Sciatic nerve (tissue), 2 donors: ENCODE measurements around the gene ZNF771. TPM values are rescaled to one million over a fixed set of nuclear protein-coding genes. Genes with fewer than 3 reads are reported as not detected.

ENCODE experiments used
- ATAC-seq: fragments of 200-7000 bp; cut with Tn5 transposase; one replicate; pipeline ENCODE4 v1.9.1; 2020; ENCODE audit warnings: mild to moderate bottlenecking, moderate library complexity
- DNase-seq: peaks from one replicate; pipeline ENCODE4 v3.0.0-alpha.2; 2020; ENCODE audit warnings: low spot score
- intact Hi-C: fragments of 100-400 bp; cut with DNase I; formaldehyde crosslinking; loops from one replicate; pipeline ENCODE4 v1.14.2; 2022
- total RNA-seq: library from RNA; stranded (reverse); fragmentation: NEBNext Ultra II Directional; extraction: Animal tissue kit (Norgen Biotek cat#: 25700); gene quantifications from one replicate; pipeline ENCODE4 v1.2.1, GENCODE V29; 2021
- donor health status: DM: no; HTN: no; CAD: no.
- donor health status: DM: no; HTN: no; CAD: no.

Gene ZNF771
- 7.5 TPM for total RNA-seq

DNA sequence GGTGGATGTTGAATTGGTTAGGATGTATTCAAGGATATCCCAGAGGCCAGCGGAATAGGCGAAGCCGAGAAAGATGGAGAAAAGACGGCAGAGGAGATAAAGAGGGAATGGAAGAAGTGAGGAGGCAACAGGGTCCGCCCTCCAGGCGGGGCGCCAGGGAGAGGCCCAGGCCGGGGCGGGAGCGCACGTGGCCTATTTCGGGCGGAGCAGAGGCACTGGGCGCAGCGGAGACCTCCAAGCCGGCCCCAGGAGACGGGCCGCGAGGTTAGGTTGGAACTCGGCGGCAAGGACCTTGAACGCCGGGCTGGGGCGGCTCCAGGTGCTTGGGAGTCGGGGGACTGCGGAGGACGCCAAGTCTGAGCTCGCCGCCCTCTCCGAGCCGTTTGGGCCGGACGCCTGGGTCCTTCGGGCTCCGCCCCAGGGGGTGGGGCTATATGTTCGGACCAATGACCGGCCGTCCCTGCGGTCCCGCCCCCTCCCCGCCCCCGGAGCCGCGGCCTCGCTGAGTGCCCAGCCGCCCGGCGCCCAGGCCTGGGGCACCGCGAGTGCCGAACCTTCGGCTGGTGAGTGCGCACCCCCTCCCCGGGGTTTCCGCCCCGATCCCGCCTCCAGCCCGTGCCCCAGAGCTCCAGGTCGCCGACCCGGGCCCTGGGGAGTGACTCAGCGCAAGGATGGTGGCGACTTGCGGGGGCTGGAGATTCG is at the start of gene ZNF771:
TSS of gene ZNF771 (plus strand) at position 505 of the 702 bp plus-strand sequence. CDS start 448 bp downstream, outside the sequence.
- ATAC-seq, result peak; percentile 97
- DNase-seq, result peak; percentile 97
- intact Hi-C loops, result loop anchor here (10.0 kb wide), 1 partner anchor 312 kb away; the partner anchor contains the start of genes TBX6 and YPEL3

DNA sequence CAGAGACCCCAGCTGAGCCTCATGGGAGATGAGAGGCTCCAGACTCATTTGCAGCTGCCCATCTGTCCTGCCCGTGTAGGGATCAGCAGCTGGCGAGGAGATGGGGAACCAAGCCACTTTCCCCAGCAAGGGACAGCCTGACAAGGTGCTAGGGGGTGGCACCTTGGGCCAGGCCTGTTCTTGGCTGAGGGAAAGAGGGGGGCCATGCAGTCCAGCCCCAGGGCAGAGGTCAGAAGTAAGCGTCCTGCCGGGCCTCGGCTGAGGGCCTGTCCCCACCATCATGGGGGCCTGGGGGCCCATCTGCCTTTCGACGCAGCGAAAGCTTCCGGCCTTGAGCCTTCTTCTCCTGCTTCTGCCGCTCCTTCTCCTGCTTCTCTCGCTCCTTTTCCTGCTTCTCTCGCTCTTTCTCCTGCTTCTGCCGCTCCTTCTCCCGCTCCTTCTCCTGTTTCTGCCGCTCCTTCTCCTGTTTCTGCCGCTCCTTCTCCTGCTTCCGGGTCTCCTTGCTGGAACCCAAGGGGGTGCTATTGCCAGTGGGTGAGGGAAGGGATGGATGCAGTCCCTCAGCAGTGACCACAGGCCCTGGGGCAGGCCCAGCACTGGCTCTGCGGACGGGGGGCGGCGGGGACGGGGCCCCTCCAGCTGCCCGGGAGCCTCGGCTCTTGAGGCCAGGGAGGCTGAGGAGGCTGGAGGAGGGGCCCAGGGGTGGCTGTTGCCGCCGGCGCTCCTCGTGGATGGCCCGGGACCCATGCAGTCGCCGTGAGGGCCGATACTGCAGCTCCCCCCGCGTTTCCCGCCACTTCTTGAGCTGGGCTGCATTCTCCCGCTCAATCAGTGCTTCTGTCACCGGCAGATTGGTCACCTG is 49.5 kb upstream of the ZNF771 start:
- intact Hi-C loops, result no loop called here
- ATAC-seq, result no peak
- no peak for DNase-seq

DNA sequence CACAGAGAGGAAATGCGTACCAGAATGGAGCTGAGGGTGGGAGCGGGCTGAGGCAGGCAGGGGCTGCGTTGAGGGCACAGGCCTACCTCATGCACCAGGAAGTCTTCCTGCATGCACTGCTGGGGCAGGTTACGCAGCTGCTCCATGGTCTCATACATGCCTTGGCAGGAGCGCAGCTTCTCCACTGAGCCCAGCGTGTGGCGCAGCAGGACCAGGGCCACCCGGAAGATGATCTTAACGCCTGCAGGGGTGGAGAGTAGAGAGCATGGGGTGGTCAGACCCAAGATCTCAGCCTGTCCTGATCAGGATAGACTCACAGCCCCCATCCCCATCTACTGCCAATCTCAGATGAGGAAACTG is 48.8 kb upstream of the ZNF771 start:
- ATAC-seq (no peak), DNase-seq (no peak)
- intact Hi-C loops, result no loop called here

DNA sequence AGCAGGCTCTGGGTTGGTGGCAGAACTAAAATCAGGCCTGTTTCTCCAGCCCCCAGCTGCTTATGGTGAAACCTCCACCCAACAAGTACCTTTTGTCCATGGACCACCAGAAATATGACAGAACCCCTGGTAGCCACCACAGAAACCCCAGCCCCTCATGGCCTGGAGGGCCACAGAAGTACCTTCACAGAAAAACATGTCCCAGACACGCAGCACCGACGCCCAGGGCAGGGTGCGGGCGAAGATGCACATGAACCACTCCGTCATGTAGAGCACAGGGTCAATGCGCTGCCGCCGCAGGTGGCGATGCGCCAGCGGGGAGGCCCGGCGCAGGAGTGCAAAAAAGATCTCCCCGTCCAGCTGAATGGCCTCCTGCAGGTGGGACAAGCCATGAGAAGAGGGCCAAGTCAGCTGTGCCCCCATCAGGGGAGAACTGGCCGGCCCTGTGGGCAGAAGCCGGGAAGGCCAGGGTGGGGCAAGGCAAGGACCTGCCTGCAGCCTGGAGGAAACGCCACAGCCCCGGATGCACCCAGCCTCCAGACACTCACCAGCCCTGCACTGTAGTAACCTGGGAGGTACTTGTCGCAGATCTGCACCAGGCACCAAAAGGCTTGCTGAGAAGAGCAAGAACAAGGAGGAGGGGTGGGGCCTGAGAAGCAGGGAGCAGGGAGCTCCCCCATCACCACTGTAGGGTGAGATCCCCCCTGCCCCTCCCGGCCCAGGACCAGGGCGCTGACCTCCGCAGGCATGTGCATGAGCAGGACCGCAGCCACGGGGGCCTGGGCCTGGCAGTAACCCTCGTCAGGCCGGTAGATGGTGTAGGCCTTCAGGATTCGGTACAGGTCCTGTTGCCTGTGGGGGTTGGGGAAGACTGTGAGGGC is 48.2 kb upstream of the ZNF771 start:
- intact Hi-C loops, result no loop called here
- DNase-seq (no peak), ATAC-seq (no peak)

DNA sequence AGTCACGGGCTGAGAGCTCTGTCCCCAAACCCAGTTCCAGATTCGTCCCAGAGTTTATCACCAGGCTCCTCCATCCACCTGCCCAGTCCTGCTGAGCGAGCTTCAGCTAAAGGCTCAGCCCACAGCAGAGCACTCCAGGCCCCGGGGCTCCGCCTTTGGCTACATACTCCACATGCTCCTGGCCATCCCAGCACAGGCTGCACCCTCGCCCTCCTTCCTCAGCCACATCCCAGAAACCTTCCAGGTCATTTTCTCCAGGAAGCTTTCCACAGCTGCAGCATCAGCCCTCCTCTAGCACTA is 47.6 kb upstream of the ZNF771 start:
- DNase-seq (no peak), ATAC-seq (no peak)
- intact Hi-C loops, result no loop called here

DNA sequence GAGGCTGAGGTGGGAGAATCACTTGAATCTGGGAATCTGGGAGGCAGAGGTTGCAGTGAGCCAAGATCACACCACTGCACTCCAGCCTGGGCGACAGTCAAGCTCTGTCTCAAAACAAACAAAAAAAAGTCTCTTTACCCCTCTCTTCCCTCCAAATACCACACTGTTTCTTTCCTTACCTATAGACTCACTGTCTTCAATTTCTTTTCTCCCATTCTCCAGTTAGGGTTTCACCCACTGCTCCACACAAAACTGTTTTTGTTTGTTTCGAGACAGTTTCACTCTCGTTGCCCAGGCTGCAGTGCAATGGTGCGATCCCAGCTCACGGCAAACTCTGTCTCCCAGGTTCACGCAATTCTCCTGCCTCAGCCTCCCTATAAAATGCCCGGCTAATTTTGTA is 46.2 kb upstream of the ZNF771 start:
- intact Hi-C loops, result no loop called here
- no peak for DNase-seq
- no peak for ATAC-seq

DNA sequence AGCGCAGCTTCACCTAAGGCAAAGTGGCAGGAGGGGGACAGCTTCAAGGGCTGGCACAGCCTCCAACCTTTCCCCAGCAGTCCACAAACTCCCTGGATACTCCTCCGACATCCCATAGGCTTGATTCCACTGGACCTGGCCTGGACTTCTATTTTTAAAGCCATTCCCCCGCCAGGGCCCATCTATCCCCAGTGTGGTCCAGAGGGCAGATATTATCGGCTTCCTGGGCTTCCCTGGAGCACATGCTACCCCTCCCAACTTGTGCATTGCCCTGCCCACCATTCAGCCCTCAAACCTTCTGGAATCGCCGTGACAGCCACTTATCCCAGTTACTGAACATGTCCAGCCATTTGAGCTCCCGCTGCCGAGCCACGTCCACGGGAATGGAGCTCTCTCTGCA is 42.2 kb upstream of the ZNF771 start:
- DNase-seq, result no peak
- intact Hi-C loops, result no loop called here
- no peak for ATAC-seq

DNA sequence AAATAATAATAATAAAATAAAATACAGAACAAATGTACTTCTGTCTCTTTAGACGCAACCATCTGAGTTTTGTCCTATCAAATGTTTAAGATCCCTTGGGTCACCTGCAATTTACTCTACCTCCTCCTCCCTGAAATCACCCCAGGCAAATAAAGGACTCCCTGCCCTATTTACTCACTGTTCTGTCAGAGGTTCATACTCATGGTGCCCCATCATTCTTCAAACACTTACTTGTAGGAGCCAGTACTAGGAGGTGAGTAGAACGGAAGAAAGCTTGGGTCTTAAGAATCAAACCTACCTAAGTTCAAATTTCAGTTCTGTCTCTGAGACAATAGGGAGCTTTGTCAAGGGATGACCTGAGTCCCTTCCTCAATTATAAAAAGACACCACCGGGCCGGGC is 40.9 kb upstream of the ZNF771 start:
- DNase-seq, result no peak
- no peak for ATAC-seq
- intact Hi-C loops, result no loop called here

DNA sequence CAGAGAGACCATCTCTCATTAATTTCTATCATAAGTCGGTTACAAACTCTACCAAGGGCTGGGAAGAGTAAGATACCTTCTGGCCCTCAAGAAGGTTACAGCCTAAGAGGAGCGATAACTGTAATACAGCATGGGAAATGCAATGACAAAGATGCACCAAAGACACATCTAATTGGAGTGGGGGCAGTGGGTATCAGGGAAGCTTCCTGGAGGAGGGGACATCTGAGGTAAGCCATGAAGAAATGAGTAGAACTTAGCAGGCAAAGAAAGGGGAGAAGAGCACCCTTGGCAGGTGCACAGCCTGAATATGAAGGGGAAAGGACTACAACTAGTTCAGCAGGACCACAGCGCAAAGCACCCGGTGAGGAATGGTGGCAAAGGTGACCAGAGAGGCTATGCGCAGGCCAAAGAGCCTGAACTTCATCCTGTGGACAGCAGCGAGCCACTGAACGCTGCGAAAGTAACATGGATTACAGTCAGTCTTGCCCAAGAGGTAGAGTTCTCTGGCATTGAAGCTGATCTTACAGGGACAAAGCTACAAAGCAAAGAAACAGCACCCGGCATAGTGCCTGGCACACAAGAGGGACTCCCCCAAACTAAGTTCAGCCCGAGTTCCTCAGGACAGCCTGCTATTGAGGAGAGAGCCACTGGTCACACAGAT is 39.9 kb upstream of the ZNF771 start:
- ATAC-seq (no peak), DNase-seq (no peak)
- intact Hi-C loops, result no loop called here

DNA sequence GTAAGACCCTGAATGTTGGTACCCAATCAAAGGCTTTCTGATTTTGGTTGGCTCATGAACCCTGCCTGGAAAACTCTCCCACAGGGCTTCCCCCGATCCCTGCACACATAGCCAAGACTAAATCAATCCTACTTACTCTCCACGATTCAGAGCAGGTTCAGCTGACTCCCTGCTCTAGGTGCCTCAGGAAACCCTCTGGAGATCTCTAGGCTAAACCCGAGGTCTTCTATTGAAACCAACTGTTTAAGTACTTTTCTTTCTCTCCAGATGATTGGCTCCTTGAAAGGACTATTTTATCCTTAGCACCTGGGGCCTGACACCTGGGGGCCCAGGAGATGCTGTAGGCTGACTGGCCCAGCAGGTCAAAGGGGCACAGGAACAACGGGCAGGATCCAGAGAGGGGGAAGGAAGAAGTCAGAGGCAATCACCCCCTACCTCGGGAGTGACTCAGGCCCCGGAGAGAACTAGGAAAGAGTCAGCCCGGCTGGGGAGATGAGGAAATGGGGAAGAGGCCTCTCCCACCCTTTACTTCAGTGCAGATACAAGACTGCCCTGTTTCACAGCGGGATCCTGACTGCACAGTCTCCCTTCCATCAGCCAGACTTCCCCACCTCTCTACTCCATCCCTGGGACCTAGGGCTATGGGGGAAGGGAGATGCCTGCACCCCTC is 39.1 kb upstream of the ZNF771 start:
- DNase-seq (no peak), ATAC-seq (no peak)
- intact Hi-C loops, result no loop called here

DNA sequence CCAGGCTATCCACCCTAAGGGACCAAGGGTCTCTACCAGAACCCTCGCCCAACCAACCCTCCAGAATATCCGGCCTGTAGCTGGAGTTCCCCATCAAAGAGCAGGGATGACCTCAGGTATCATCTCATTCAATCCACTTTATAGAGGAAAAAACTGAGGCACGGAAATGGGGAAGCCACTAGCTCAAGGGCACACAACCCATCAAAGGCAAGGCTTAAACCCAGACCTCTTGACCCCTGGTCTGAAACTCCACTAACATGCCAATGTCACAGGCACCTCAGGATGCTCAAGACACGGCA is 38.7 kb upstream of the ZNF771 start:
- ATAC-seq, result no peak
- DNase-seq, result no peak
- intact Hi-C loops, result no loop called here

DNA sequence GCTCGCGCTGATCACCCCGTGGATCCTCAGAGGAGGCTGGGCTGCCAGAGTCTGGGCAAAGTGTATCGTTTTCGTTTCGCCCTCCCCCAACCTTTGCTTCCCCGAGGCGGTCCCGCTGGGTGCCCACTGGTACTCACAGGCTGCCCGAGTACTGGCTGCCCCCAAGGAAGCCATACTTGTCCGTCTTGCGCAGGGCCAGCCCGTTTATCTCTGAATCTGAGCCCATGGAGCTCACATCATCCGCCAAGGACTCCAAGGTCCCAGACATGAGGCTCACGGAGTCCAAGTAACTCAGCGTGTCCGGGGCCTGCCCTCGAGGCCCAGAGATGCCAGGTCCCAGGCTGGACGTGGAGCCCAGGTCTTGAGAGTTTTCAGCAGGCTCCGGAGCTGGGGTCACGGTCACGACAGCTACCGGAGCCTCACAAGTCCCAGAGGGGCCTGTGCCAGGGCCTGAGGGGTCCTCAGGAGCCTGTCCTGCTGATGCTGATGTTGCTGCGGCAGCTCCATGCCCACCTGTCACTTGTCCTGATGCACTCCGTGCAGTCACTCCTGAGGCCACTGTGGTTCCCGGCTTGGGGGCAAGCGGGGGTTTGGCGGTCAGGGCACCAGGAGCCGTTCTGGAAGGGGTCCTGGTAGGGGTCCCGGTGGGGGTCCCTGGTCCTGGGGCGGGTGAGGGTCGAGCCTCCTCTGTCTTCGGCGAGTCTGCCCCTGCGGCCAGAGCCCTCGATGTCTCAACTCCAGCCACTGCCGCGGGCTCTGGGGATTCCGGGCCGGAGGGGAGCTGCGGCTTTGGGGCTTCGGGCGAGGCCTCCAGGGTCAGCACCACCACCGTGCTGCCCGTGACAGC is 38.1 kb upstream of the ZNF771 start:
- no peak for DNase-seq
- intact Hi-C loops, result no loop called here
- no peak for ATAC-seq

DNA sequence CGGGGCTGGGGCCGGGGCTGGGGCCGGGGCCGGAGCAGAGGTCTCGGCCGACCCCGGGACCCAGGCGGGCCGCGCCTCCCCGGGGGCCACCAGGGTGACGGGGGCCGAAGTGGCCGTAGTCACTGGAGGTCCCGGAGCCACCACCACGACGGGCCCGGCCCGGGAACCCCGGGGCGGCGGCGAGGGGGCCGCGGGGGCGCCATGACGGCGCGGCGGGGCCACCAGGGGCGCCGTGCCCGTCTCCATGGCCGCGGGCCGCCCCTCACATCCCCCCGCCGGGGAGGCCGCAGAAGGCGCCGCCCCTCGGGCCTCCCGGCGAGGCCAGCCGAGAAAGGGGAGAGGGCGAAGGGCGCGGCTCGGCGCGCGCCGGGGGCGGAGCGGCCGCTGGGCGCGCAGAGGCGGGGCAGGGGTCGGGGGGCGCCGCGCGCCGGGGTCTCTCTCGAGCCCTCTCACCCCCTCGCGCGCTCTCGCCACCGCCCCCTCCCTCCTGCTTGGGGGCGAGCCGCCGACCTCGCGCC is 37.4 kb upstream of the ZNF771 start:
- intact Hi-C loops, result no loop called here
- DNase-seq, result no peak
- ATAC-seq, result no peak

DNA sequence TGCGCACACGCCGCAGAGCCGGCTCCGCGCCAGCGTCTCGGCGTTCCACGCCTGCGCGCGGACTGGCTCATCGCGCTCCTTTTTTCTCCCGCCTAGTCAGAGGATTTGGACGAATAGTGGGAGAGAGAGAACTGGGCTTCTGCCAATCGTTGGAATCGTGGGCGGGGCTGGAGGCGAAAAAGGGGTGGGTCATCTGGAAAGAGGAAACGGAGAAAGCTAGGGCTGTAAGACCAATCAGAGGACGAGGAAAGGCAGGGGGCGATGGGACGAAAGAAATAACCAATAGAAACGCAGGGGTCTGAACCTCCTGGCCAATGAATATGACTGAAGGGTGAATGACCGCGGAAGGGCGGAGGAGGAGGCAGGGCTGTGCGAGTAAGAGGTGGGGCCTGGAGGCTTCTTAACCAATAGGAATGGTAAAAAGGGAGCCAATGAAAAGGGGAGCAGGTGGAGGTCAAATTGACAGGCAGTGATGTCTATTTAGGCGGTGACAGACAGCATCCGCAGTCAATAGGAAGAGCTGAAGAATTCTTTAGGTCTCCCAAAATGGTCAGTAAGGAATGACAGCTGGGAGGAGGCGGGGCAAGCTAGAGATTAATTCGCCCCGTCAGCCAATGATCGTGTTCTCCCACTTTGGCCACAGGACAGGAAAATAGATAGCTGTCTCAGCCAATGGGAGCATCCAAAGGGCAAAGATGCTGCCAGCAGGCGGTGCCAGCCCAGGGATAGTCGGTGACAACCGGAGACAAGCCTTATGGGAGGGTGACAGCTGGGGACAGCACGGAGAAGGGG is 36.8 kb upstream of the ZNF771 start, which contains the start of gene TBC1D10B:
TSS of gene TBC1D10B (minus strand) at position 39 of the 792 bp plus-strand sequence. CDS start 311 bp downstream, outside the sequence.
- ATAC-seq (peak; percentile 97), DNase-seq (peak; percentile 99)
- intact Hi-C loops, result no loop called here

DNA sequence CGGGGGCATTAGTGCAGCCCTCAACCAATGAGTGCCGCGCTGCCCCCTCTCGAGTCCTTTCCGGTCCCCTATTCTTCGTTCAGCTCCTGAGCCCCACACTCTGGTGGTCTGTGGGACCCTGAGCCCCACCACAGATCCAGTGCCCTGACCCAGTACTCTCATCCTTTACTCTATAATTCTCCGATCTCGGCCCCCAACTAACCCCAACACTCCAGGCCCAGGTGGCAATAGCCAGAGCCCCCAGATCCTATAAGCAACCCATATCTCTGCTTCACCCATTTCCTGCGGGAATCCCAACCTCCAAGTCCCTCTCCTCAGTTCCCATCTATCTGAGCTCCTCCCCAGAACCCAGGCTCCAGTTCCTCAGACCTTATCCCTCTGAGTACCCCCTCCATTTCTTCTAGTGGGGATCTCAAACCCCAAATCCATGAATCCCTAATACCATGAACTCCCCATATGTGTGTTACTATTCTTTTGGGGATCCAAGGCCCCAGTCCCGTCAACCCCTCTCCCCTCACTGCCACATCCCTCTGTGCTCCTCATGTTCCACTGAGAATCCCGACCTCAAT is 36.1 kb upstream of the ZNF771 start:
- DNase-seq, result no peak
- intact Hi-C loops, result no loop called here
- ATAC-seq, result no peak

DNA sequence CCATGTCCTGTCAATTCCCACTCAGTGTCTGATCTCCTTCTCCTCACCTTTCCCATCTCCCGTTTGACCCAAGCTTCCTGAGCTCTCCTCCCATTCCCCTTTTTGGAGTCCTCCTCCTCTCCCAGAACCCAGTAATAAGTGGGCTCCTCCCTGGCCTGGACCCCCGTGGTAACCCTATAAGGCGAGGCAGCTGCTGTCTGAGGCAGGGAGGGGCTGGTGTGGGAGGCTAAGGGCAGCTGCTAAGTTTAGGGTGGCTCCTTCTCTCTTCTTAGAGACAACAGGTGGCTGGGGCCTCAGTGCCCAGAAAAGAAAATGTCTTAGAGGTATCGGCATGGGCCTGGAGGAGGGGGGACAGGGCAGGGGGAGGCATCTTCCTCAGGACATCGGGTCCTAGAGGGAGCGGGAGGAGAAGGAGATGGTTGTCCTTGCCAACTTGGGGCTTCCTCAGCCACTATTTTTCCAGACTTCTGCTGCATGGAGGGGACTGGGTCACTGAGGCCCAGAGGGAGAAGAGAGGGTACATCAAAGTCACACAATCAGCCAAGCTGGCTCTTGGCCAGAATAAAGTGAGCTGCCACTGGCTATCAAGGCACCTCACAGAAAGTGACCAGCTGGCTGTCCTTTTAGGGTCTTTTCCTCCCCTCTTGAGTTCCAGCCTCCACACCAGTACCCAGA is 35.2 kb upstream of the ZNF771 start:
- intact Hi-C loops, result no loop called here
- no peak for DNase-seq
- no peak for ATAC-seq
